ENCODE data around the gene BCAS1.

BCAS1 gene

GRCh38 chr20:54021446-54022235, 48.8 kb downstream of the BCAS1 start:
- CTCF ChIA-PET, result interaction anchor here (0.6 kb wide), 1 partner anchor 18 kb away, joined by 3 read pairs; no protein-coding TSS in a partner anchor

DNA sequence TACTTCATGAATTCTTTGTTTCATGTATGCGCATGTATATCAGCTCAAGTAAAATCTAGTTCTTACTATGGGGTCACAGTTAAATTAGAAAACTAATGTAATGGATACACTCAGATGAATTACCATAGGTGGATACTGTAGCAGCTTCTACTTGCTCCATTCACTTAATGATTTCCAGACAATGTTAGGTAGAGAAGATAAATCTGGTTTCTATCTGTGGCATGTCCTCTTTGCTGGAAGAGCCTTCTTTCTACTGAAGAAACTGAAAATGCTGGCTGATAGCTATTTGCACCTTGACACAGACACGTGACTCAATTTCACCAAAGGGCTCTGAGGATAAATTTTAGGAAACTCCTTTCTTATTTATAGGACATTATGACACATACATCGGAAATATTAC, 49.5 kb downstream of the BCAS1 start:
- Histone ChIP-seq H3K36me3 (ENCODE audit: control insufficient read depth in 2 of 2, insufficient read depth in 1 of 2, low read length in 2 of 2) (no peaks in the 10 kb centered on the region), H3K9me3 (ENCODE audit: control insufficient read depth, insufficient read depth, low read depth, low read length) (no peaks in the 10 kb centered on the region), H3K4me1 (ENCODE audit: control insufficient read depth, insufficient read depth, low read length) (no peaks in the 10 kb centered on the region), H3K27ac (ENCODE audit: extremely low read depth, low read depth, low read length) (no peak overlapping the region), H3K4me3 (ENCODE audit: low read depth, low read length) (no peak overlapping the region)
- ChIA-PET POLR2A (no interaction called here), CTCF (no interaction called here)
- TF ChIP-seq SP2 (tag by site-specific recombination; IDR thresholded peaks at IDR 0.05) (no peak), ZNF426 (tag by site-specific recombination; IDR thresholded peaks at IDR 0.05) (no peak), ZBTB10 (tag by site-specific recombination; IDR thresholded peaks at IDR 0.05) (no peak), KLF7 (tag by site-specific recombination; IDR thresholded peaks at IDR 0.05; ENCODE audit: borderline replicate concordance) (no peak), SP7 (tag by site-specific recombination; IDR thresholded peaks at IDR 0.05) (no peak)
- TF ChIP-seq, protein P1, sequence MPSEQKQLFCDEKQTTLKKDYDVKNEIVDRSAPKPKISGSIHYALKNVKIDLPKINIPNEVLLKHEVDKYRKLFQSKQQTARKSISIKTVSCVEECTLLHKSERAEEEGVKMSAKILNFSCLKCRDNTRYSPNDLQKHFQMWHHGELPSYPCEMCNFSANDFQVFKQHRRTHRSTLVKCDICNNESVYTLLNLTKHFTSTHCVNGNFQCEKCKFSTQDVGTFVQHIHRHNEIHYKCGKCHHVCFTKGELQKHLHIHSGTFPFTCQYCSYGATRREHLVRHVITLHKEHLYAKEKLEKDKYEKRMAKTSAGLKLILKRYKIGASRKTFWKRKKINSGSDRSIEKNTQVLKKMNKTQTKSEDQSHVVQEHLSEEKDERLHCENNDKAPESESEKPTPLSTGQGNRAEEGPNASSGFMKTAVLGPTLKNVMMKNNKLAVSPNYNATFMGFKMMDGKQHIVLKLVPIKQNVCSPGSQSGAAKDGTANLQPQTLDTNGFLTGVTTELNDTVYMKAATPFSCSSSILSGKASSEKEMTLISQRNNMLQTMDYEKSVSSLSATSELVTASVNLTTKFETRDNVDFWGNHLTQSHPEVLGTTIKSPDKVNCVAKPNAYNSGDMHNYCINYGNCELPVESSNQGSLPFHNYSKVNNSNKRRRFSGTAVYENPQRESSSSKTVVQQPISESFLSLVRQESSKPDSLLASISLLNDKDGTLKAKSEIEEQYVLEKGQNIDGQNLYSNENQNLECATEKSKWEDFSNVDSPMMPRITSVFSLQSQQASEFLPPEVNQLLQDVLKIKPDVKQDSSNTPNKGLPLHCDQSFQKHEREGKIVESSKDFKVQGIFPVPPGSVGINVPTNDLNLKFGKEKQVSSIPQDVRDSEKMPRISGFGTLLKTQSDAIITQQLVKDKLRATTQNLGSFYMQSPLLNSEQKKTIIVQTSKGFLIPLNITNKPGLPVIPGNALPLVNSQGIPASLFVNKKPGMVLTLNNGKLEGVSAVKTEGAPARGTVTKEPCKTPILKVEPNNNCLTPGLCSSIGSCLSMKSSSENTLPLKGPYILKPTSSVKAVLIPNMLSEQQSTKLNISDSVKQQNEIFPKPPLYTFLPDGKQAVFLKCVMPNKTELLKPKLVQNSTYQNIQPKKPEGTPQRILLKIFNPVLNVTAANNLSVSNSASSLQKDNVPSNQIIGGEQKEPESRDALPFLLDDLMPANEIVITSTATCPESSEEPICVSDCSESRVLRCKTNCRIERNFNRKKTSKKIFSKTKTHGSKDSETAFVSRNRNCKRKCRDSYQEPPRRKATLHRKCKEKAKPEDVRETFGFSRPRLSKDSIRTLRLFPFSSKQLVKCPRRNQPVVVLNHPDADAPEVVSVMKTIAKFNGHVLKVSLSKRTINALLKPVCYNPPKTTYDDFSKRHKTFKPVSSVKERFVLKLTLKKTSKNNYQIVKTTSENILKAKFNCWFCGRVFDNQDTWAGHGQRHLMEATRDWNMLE (tag by site-specific recombination; conservative IDR thresholded peaks at IDR 0.05; ENCODE audit: low read depth), result no peak
- TF ChIP-seq, protein P2, sequence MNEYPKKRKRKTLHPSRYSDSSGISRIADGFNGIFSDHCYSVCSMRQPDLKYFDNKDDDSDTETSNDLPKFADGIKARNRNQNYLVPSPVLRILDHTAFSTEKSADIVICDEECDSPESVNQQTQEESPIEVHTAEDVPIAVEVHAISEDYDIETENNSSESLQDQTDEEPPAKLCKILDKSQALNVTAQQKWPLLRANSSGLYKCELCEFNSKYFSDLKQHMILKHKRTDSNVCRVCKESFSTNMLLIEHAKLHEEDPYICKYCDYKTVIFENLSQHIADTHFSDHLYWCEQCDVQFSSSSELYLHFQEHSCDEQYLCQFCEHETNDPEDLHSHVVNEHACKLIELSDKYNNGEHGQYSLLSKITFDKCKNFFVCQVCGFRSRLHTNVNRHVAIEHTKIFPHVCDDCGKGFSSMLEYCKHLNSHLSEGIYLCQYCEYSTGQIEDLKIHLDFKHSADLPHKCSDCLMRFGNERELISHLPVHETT (tag by site-specific recombination; IDR thresholded peaks at IDR 0.05), result no peak

More at GRCh38 chr20:54021446-54022235, 48.8 kb downstream of the BCAS1 start:
- TF ChIP-seq ZNF571 (tag by site-specific recombination; IDR thresholded peaks at IDR 0.05) (no peak), KLF8 (tag by site-specific recombination; IDR thresholded peaks at IDR 0.05) (no peak), ZNF169 (tag by site-specific recombination; IDR thresholded peaks at IDR 0.05) (no peak), ZXDB (tag by site-specific recombination; IDR thresholded peaks at IDR 0.05) (no peak), ZEB2 (tag by site-specific recombination; IDR thresholded peaks at IDR 0.05) (no peak), ZNF660 (tag by site-specific recombination; IDR thresholded peaks at IDR 0.05) (no peak), OSR2 (tag by site-specific recombination; IDR thresholded peaks at IDR 0.05) (no peak), ATF2 (tag by site-specific recombination; IDR thresholded peaks at IDR 0.05; ENCODE audit: low read depth) (no peak), ZFP37 (tag by site-specific recombination; IDR thresholded peaks at IDR 0.05) (no peak), ZNF658 (tag by site-specific recombination; IDR thresholded peaks at IDR 0.05) (no peak), ZNF391 (tag by site-specific recombination; IDR thresholded peaks at IDR 0.05; ENCODE audit: borderline replicate concordance, low read depth) (no peak), ZNF48 (tag by site-specific recombination; IDR thresholded peaks at IDR 0.05) (no peak), ZNF510 (tag by site-specific recombination; IDR thresholded peaks at IDR 0.05; ENCODE audit: insufficient replicate concordance) (no peak), ZNF843 (tag by site-specific recombination; IDR thresholded peaks at IDR 0.05) (no peak), HOXC10 (CRISPR knock-in tag; IDR thresholded peaks at IDR 0.05) (no peak), ZNF423 (tag by site-specific recombination; IDR thresholded peaks at IDR 0.05) (no peak), ZNF514 (tag by site-specific recombination; IDR thresholded peaks at IDR 0.05) (no peak)
- TF ChIP-seq, protein P3, sequence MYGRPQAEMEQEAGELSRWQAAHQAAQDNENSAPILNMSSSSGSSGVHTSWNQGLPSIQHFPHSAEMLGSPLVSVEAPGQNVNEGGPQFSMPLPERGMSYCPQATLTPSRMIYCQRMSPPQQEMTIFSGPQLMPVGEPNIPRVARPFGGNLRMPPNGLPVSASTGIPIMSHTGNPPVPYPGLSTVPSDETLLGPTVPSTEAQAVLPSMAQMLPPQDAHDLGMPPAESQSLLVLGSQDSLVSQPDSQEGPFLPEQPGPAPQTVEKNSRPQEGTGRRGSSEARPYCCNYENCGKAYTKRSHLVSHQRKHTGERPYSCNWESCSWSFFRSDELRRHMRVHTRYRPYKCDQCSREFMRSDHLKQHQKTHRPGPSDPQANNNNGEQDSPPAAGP (tag by site-specific recombination; IDR thresholded peaks at IDR 0.05), result no peak
- TF ChIP-seq, protein P4, sequence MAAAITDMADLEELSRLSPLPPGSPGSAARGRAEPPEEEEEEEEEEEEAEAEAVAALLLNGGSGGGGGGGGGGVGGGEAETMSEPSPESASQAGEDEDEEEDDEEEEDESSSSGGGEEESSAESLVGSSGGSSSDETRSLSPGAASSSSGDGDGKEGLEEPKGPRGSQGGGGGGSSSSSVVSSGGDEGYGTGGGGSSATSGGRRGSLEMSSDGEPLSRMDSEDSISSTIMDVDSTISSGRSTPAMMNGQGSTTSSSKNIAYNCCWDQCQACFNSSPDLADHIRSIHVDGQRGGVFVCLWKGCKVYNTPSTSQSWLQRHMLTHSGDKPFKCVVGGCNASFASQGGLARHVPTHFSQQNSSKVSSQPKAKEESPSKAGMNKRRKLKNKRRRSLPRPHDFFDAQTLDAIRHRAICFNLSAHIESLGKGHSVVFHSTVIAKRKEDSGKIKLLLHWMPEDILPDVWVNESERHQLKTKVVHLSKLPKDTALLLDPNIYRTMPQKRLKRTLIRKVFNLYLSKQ (tag by site-specific recombination; IDR thresholded peaks at IDR 0.05; ENCODE audit: borderline replicate concordance), result no peak
- Histone ChIP-seq H3K27ac (ENCODE audit: extremely low read depth, low read depth, low read length) (no peak overlapping the region), H3K4me3 (ENCODE audit: low read depth, low read length) (no peak overlapping the region), H3K9me3 (ENCODE audit: control insufficient read depth, insufficient read depth, low read depth, low read length) (no peaks in the 10 kb centered on the region), H3K4me1 (ENCODE audit: control insufficient read depth, insufficient read depth, low read length) (no peaks in the 10 kb centered on the region), H3K36me3 (ENCODE audit: control insufficient read depth in 2 of 2, insufficient read depth in 1 of 2, low read length in 2 of 2) (no peaks in the 10 kb centered on the region)
- POLR2A ChIA-PET, result no interaction called here

Data from HEK293 (cell line).